Keratinocyte (primary cell): ENCODE data around the gene ADIPOR2. TPM values are rescaled to one million over a fixed set of nuclear protein-coding genes. Genes with fewer than 3 reads are reported as not detected.

Experiments used
- DNase-seq: peaks from one replicate; pipeline ENCODE4 v3.0.0-alpha.2; 2011; ENCODE audit warnings: low read depth, missing footprints, low spot score
- FAIRE-seq: peaks from 2 replicates; lab custom pipeline; 2011; peaks lifted over from hg19 to GRCh38; lab: Jason Lieb, UNC
- H2AFZ ChIP-seq: 2 replicates; pipeline ENCODE4 v1.6.0; 2012; ENCODE audit warnings: low read length, control low read depth, inconsistent platforms; ENCODE audit not compliant: control insufficient read depth
- H3K27ac ChIP-seq: 2 replicates; pipeline ENCODE4 v1.5.1; 2011; ENCODE audit warnings: low read length; ENCODE audit not compliant: control insufficient read depth, insufficient read depth
- H3K27me3 ChIP-seq: 3 replicates; pipeline ENCODE4 v1.6.0; 2011; ENCODE audit warnings: low read length; ENCODE audit not compliant: control insufficient read depth, insufficient read depth; ENCODE audit errors: extremely low read depth
- H3K36me3 ChIP-seq, 2 experiments: 2 replicates in 1 of 2; 3 replicates in 1 of 2; pipeline ENCODE4 v1.5.1; 2011; ENCODE audit warnings: low read length in 2 of 2, mild to moderate bottlenecking in 1 of 2; ENCODE audit not compliant: control insufficient read depth in 2 of 2, insufficient read depth in 2 of 2; ENCODE audit errors: extremely low read depth in 1 of 2
- H3K4me1 ChIP-seq: 3 replicates; pipeline ENCODE4 v1.5.1; 2011; ENCODE audit warnings: low read length; ENCODE audit not compliant: control insufficient read depth, insufficient read depth; ENCODE audit errors: extremely low read depth
- H3K4me2 ChIP-seq: 3 replicates; pipeline ENCODE4 v1.6.0; 2011; ENCODE audit warnings: low read depth, low read length; ENCODE audit not compliant: control insufficient read depth, insufficient read depth; ENCODE audit errors: extremely low read depth
- H3K4me3 ChIP-seq, 3 experiments: fragments of 200-600 bp in 1 of 3; sonication (generic) in 1 of 3; 2 replicates in 2 of 3; 3 replicates in 1 of 3; pipeline ENCODE4 v1.5.1; 2011 to 2016; ENCODE audit warnings: low read length in 3 of 3, mild to moderate bottlenecking in 3 of 3, control low read depth in 2 of 3, inconsistent platforms in 1 of 3, low read depth in 1 of 3, mixed read lengths in 1 of 3, mixed run types in 1 of 3, moderate library complexity in 1 of 3; ENCODE audit not compliant: control insufficient read depth in 2 of 3, insufficient read depth in 2 of 3; ENCODE audit errors: extremely low read depth in 1 of 3
- H3K79me2 ChIP-seq: 2 replicates; pipeline ENCODE4 v1.6.0; 2012; ENCODE audit warnings: low read length; ENCODE audit not compliant: control insufficient read depth, insufficient read depth
- H3K9ac ChIP-seq: 3 replicates; pipeline ENCODE4 v1.6.0; 2011; ENCODE audit warnings: low read length; ENCODE audit not compliant: control insufficient read depth, insufficient read depth; ENCODE audit errors: extremely low read depth
- H3K9me1 ChIP-seq: 3 replicates; pipeline ENCODE4 v1.6.0; 2011; ENCODE audit warnings: low read length; ENCODE audit not compliant: control insufficient read depth, insufficient read depth; ENCODE audit errors: extremely low read depth
- H3K9me3 ChIP-seq: 2 replicates; pipeline ENCODE4 v1.5.1; 2012; ENCODE audit warnings: low read depth, low read length; ENCODE audit not compliant: control insufficient read depth
- H4K20me1 ChIP-seq: 3 replicates; pipeline ENCODE4 v1.6.0; 2011; ENCODE audit warnings: low read length; ENCODE audit not compliant: control insufficient read depth, insufficient read depth; ENCODE audit errors: extremely low read depth
- CTCF ChIP-seq, 3 experiments: IDR thresholded peaks in 1 of 3; conservative IDR thresholded peaks in 1 of 3; optimal IDR thresholded peaks in 1 of 3; 2 replicates in 2 of 3; 3 replicates in 1 of 3; pipeline versions ENCODE3 to v1.5.1; 2011; ENCODE audit warnings: low read length in 3 of 3, mild to moderate bottlenecking in 3 of 3, moderate library complexity in 2 of 3, control low read depth in 1 of 3, inconsistent platforms in 1 of 3; ENCODE audit not compliant: insufficient read depth in 2 of 3; ENCODE audit errors: extremely low read depth in 1 of 3
- EZH2 ChIP-seq: IDR thresholded peaks from one replicate; pipeline ENCODE4 v1.6.1; 2012; ENCODE audit warnings: inconsistent platforms, mild to moderate bottlenecking, low read length, moderate library complexity
- dilution Hi-C: fragments of 300-500 bp; cut with MboI; formaldehyde crosslinking; loops from one replicate; pipeline ENCODE4 v1.7.0; 2020; ENCODE audit warnings: low sequenced_read_pairs; ENCODE audit not compliant: extremely low pct_ligation_motif_present
- polyA plus RNA-seq, 5 experiments: library from polyadenylated mRNA; depleted of rRNA in 3 of 5; stranded (reverse) in 3 of 5; stranded (forward) in 1 of 5; unstranded in 1 of 5; fragments of >200 nt; gene quantifications; 1 replicate in 1 of 5; 2 replicates in 3 of 5; 3 replicates in 1 of 5; pipeline versions ENCODE4 v1.2.1 to v1.2.3, GENCODE V29; 2011 to 2012; ENCODE audit warnings: missing spikeins in 2 of 5, low read depth in 1 of 5, low replicate concordance in 1 of 5

ADIPOR2 gene
- polyA plus RNA-seq, 1 donor (not counting 4 experiments of a cell fraction or from before 2014, with no cell fraction given) = 59.4 TPM

DNA sequence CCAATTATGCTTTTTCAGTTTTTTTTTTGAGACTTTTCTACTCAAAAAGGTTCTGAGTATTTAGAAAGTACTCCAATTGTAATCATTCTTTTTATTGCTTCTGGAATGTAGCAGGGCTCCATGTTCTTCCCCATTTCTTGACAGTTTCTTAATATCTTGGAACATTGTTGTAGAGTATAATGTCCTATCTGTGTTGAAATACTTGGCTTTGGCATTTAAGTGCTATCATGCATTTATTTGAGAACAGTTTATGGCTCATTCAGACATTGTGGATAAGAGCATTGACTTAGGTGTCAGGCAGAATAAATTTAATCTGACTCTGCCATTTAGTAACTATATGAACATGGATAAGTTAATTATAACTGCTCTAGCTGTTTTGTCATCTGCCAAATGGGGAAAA is 28.3 kb downstream of the ADIPOR2 start:
- Histone ChIP-seq H4K20me1 (peaks cover 3% of the 10 kb centered on the region), H3K4me1 (no peaks in the 10 kb centered on the region), H3K9me3 (no peaks in the 10 kb centered on the region), H3K27me3 (no peaks in the 10 kb centered on the region), H3K4me2 (no peak overlapping the region), H3K27ac (no peak overlapping the region), H3K36me3 (no peaks in the 10 kb centered on the region), H3K4me3 (no peak overlapping the region), H3K79me2 (peaks cover 92% of the 10 kb centered on the region), H2AFZ (no peak overlapping the region), H3K9me1 (no peaks in the 10 kb centered on the region), H3K9ac (no peak overlapping the region)
- DNase-seq (no peak), FAIRE-seq (no peak)
- TF ChIP-seq CTCF (optimal IDR thresholded peaks at IDR 0.05 in 1 of 3, IDR thresholded peaks at IDR 0.05 in 1 of 3, conservative IDR thresholded peaks at IDR 0.05 in 1 of 3; ENCODE audit: extremely low read depth in 1 of 3, insufficient read depth in 2 of 3, low read length in 3 of 3) (no peak), EZH2 (no peak)
- dilution Hi-C loops = no loop called here

GRCh38 chr12:1720494-1720893 is 29.6 kb downstream of the ADIPOR2 start:
- Histone ChIP-seq H2AFZ (no peak overlapping the region), H3K79me2 (peaks cover 86% of the 10 kb centered on the region), H4K20me1 (peaks cover 3% of the 10 kb centered on the region), H3K27me3 (no peaks in the 10 kb centered on the region), H3K4me1 (no peaks in the 10 kb centered on the region), H3K9ac (no peak overlapping the region), H3K4me3 (no peak overlapping the region), H3K9me1 (no peaks in the 10 kb centered on the region), H3K36me3 (no peaks in the 10 kb centered on the region), H3K27ac (no peak overlapping the region), H3K9me3 (no peaks in the 10 kb centered on the region), H3K4me2 (no peak overlapping the region)
- no peak for TF ChIP-seq EZH2
- no peak for TF ChIP-seq CTCF (optimal IDR thresholded peaks at IDR 0.05 in 1 of 3, IDR thresholded peaks at IDR 0.05 in 1 of 3, conservative IDR thresholded peaks at IDR 0.05 in 1 of 3; ENCODE audit: extremely low read depth in 1 of 3, insufficient read depth in 2 of 3, low read length in 3 of 3)
- DNase-seq (no peak), FAIRE-seq (no peak)
- dilution Hi-C loops = no loop called here
